ENCODE measurements around the gene TNP1.

The TNP1 gene

GRCh38 chr2:216873573-216873972 lies 13.7 kb upstream of the TNP1 start:
- no peaks in the 10 kb centered on the region for H3K27me3 ChIP-seq (ENCODE audit: control insufficient read depth, insufficient read depth, low read length)
- no peak overlapping the region for H3K4me3 ChIP-seq (ENCODE audit: low read depth, low read length)
- H3K9ac ChIP-seq (ENCODE audit: low read length): no peak overlapping the region
- H3K4me1 ChIP-seq (ENCODE audit: control insufficient read depth, insufficient read depth, low read length): no peaks in the 10 kb centered on the region
- H3K27ac ChIP-seq (ENCODE audit: low read depth, low read length): no peak overlapping the region
- no peaks in the 10 kb centered on the region for H3K9me3 ChIP-seq (ENCODE audit: control insufficient read depth, insufficient read depth, low read depth, low read length)
- H3K36me3 ChIP-seq (ENCODE audit: control insufficient read depth, insufficient read depth, low read length): no peaks in the 10 kb centered on the region

DNA sequence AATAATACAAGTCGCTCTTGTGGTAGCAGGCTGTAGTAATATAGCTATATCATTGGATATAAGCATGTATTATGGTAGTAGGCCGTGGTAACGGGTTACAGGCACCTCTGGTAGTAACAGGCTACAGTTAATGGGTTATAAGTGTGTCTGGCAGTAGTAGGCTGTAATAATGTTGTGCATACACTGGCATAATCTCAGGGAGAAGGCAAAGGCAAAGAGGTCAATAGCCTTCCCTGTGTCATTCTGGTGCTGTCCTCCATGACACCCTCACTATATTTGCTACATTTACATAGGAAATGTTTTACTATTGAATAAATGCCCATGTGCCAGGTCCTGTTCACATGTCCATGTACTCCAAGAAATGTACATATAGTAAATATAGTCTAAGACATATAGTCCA lies 12.8 kb upstream of the TNP1 start:
- Histone ChIP-seq H3K27me3 (ENCODE audit: control insufficient read depth, insufficient read depth, low read length) (no peaks in the 10 kb centered on the region), H3K36me3 (ENCODE audit: control insufficient read depth, insufficient read depth, low read length) (no peaks in the 10 kb centered on the region), H3K9me3 (ENCODE audit: control insufficient read depth, insufficient read depth, low read depth, low read length) (no peaks in the 10 kb centered on the region), H3K27ac (ENCODE audit: low read depth, low read length) (no peak overlapping the region), H3K4me3 (ENCODE audit: low read depth, low read length) (no peak overlapping the region), H3K9ac (ENCODE audit: low read length) (no peak overlapping the region), H3K4me1 (ENCODE audit: control insufficient read depth, insufficient read depth, low read length) (no peaks in the 10 kb centered on the region)

DNA sequence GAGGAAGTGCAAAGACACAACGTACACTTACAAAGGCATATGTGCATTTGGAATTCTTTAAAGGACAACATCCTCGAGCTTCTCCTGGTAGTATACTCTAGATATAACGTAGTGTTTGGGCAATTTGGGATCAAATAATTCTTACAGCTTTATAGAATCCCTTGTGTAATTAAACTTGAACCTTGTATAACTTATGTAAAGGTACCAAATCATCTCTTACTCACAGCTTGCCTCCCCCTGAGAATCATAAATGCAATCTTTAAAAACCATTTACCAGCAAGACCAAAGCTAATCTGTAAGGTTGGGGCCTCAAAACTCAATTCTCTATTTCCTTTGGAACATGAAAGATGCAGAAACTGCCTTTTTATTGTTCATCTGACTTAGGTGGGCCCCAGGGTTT lies 12.2 kb upstream of the TNP1 start:
- Histone ChIP-seq H3K9me3 (ENCODE audit: control insufficient read depth, insufficient read depth, low read depth, low read length) (peaks cover 6% of the 10 kb centered on the region; the same call in 1 of the 2 replicates), H3K27me3 (ENCODE audit: control insufficient read depth, insufficient read depth, low read length) (no peaks in the 10 kb centered on the region), H3K36me3 (ENCODE audit: control insufficient read depth, insufficient read depth, low read length) (no peaks in the 10 kb centered on the region), H3K4me3 (ENCODE audit: low read depth, low read length) (no peak overlapping the region), H3K9ac (ENCODE audit: low read length) (no peak overlapping the region), H3K4me1 (ENCODE audit: control insufficient read depth, insufficient read depth, low read length) (no peaks in the 10 kb centered on the region), H3K27ac (ENCODE audit: low read depth, low read length) (no peak overlapping the region)

- Histone ChIP-seq H3K27ac (ENCODE audit: low read depth, low read length) (no peak overlapping the region), H3K36me3 (ENCODE audit: control insufficient read depth, insufficient read depth, low read length) (no peaks in the 10 kb centered on the region), H3K4me3 (ENCODE audit: low read depth, low read length) (no peak overlapping the region), H3K9me3 (ENCODE audit: control insufficient read depth, insufficient read depth, low read depth, low read length) (peaks cover 12% of the 10 kb centered on the region; the same call in 1 of the 2 replicates), H3K27me3 (ENCODE audit: control insufficient read depth, insufficient read depth, low read length) (no peaks in the 10 kb centered on the region), H3K4me1 (ENCODE audit: control insufficient read depth, insufficient read depth, low read length) (no peaks in the 10 kb centered on the region), H3K9ac (ENCODE audit: low read length) (no peak overlapping the region)
Observed at GRCh38 chr2:216871333-216871934, 11.6 kb upstream of the TNP1 start.

DNA sequence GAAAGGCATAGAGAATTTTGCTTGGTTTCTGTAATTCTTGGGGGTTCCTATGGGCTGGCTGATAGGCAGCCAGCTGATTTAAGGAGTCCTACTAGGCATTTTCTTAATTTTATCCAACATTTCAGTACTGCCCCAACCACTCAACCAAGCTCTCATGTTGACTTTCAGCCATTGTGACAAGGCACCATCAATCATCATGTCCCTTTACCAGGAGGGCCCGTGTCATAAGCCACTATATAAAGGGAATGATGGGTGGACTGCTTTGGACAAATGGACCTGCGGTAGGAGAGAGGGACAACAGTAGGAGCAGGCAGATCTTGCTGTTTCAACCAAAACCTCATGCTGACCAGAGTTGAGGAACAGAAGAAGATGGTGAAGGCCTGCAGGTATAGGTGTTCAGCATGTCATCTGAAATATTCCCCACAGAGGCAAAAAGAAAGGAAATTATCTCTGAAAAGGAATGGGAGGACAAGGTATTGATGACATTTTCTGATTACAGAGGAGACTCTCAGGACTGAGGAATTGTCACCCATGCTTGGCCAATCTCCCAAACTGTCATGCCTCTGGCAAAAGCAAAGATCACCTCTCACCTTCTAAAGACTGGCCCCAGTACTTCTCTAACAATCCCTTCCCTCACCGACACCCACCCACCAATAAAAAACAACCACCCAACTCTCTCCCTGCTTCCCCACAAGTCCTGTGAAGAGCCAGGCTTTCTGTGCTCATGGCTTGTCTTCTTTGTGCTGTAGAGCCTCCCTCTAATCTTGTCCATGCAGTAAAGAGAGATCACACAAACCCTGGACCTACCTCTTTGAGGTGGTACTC lies 10.9 kb upstream of the TNP1 start:
- no peaks in the 10 kb centered on the region for H3K27me3 ChIP-seq (ENCODE audit: control insufficient read depth, insufficient read depth, low read length)
- no peak overlapping the region for H3K4me3 ChIP-seq (ENCODE audit: low read depth, low read length)
- no peaks in the 10 kb centered on the region for H3K36me3 ChIP-seq (ENCODE audit: control insufficient read depth, insufficient read depth, low read length)
- no peaks in the 10 kb centered on the region for H3K4me1 ChIP-seq (ENCODE audit: control insufficient read depth, insufficient read depth, low read length)
- no peak overlapping the region for H3K27ac ChIP-seq (ENCODE audit: low read depth, low read length)
- no peak overlapping the region for H3K9ac ChIP-seq (ENCODE audit: low read length)
- peaks cover 17% of the 10 kb centered on the region for H3K9me3 ChIP-seq (ENCODE audit: control insufficient read depth, insufficient read depth, low read depth, low read length)

- H3K4me1 ChIP-seq (ENCODE audit: control insufficient read depth, insufficient read depth, low read length): no peaks in the 10 kb centered on the region
- H3K27ac ChIP-seq (ENCODE audit: low read depth, low read length): no peak overlapping the region
- no peaks in the 10 kb centered on the region for H3K36me3 ChIP-seq (ENCODE audit: control insufficient read depth, insufficient read depth, low read length)
- no peaks in the 10 kb centered on the region for H3K27me3 ChIP-seq (ENCODE audit: control insufficient read depth, insufficient read depth, low read length)
- no peak overlapping the region for H3K4me3 ChIP-seq (ENCODE audit: low read depth, low read length)
- peaks cover 19% of the 10 kb centered on the region for H3K9me3 ChIP-seq (ENCODE audit: control insufficient read depth, insufficient read depth, low read depth, low read length)
- H3K9ac ChIP-seq (ENCODE audit: low read length): no peak overlapping the region
Observed at GRCh38 chr2:216866515-216867095, 6.7 kb upstream of the TNP1 start.

- Histone ChIP-seq H3K4me3 (ENCODE audit: low read depth, low read length) (no peak overlapping the region), H3K4me1 (ENCODE audit: control insufficient read depth, insufficient read depth, low read length) (no peaks in the 10 kb centered on the region), H3K9ac (ENCODE audit: low read length) (no peak overlapping the region), H3K27me3 (ENCODE audit: control insufficient read depth, insufficient read depth, low read length) (no peaks in the 10 kb centered on the region), H3K9me3 (ENCODE audit: control insufficient read depth, insufficient read depth, low read depth, low read length) (peaks cover 19% of the 10 kb centered on the region), H3K27ac (ENCODE audit: low read depth, low read length) (no peak overlapping the region), H3K36me3 (ENCODE audit: control insufficient read depth, insufficient read depth, low read length) (no peaks in the 10 kb centered on the region)
Observed at GRCh38 chr2:216865658-216866057, 5.8 kb upstream of the TNP1 start.

- no peaks in the 10 kb centered on the region for H3K36me3 ChIP-seq (ENCODE audit: control insufficient read depth, insufficient read depth, low read length)
- no peak overlapping the region for H3K9ac ChIP-seq (ENCODE audit: low read length)
- no peak overlapping the region for H3K4me3 ChIP-seq (ENCODE audit: low read depth, low read length)
- H3K9me3 ChIP-seq (ENCODE audit: control insufficient read depth, insufficient read depth, low read depth, low read length): peaks cover 19% of the 10 kb centered on the region
- H3K27me3 ChIP-seq (ENCODE audit: control insufficient read depth, insufficient read depth, low read length): no peaks in the 10 kb centered on the region
- H3K4me1 ChIP-seq (ENCODE audit: control insufficient read depth, insufficient read depth, low read length): no peaks in the 10 kb centered on the region
- no peak overlapping the region for H3K27ac ChIP-seq (ENCODE audit: low read depth, low read length)
Observed at GRCh38 chr2:216863946-216864345, 4.1 kb upstream of the TNP1 start.

- H3K4me1 ChIP-seq (ENCODE audit: control insufficient read depth, insufficient read depth, low read length): no peaks in the 10 kb centered on the region
- peaks cover 19% of the 10 kb centered on the region for H3K9me3 ChIP-seq (ENCODE audit: control insufficient read depth, insufficient read depth, low read depth, low read length)
- H3K4me3 ChIP-seq (ENCODE audit: low read depth, low read length): no peak overlapping the region
- no peak overlapping the region for H3K9ac ChIP-seq (ENCODE audit: low read length)
- H3K36me3 ChIP-seq (ENCODE audit: control insufficient read depth, insufficient read depth, low read length): no peaks in the 10 kb centered on the region
- H3K27ac ChIP-seq (ENCODE audit: low read depth, low read length): no peak overlapping the region
- no peaks in the 10 kb centered on the region for H3K27me3 ChIP-seq (ENCODE audit: control insufficient read depth, insufficient read depth, low read length)
Observed at GRCh38 chr2:216862628-216863398, 2.9 kb upstream of the TNP1 start.

GRCh38 chr2:216860426-216861137 lies 718 bp upstream of the TNP1 start:
- H3K27ac ChIP-seq (ENCODE audit: low read depth, low read length): no peak overlapping the region
- H3K36me3 ChIP-seq (ENCODE audit: control insufficient read depth, insufficient read depth, low read length): no peaks in the 10 kb centered on the region
- no peak overlapping the region for H3K9ac ChIP-seq (ENCODE audit: low read length)
- no peak overlapping the region for H3K4me3 ChIP-seq (ENCODE audit: low read depth, low read length)
- H3K27me3 ChIP-seq (ENCODE audit: control insufficient read depth, insufficient read depth, low read length): no peaks in the 10 kb centered on the region
- peaks cover 2% of the 10 kb centered on the region; the same call in 1 of the 2 replicates for H3K4me1 ChIP-seq (ENCODE audit: control insufficient read depth, insufficient read depth, low read length)
- H3K9me3 ChIP-seq (ENCODE audit: control insufficient read depth, insufficient read depth, low read depth, low read length): peaks cover under 1% of the 10 kb centered on the region; the same call in 1 of the 2 replicates
